NCI-H146 (cell line): ENCODE results near the gene MACC1.
"Not testable (repeated sequence)": the region's sequence is repeated elsewhere in the genome, so short reads cannot be mapped to it uniquely, and the experiment has no call there.

ENCODE experiments used
- DNase-seq: peaks from one replicate; lab custom pipeline; 2025; lab: John Stamatoyannopoulos, UW

The MACC1 gene

GRCh38 chr7:20207811-20208210, 9.4 kb downstream of the MACC1 start:
- DNase-seq: not testable (repeated sequence)

GRCh38 chr7:20206104-20206896, 10.9 kb downstream of the MACC1 start:
- DNase-seq: no peak

- DNase-seq: no peak
Measured at GRCh38 chr7:20203316-20203715, 13.9 kb downstream of the MACC1 start.

- DNase-seq: no peak
Measured at GRCh38 chr7:20201380-20201779, 15.8 kb downstream of the MACC1 start.

GRCh38 chr7:20200971-20201370, 16.2 kb downstream of the MACC1 start:
- no peak for DNase-seq

GRCh38 chr7:20200361-20200760, 16.8 kb downstream of the MACC1 start:
- no peak for DNase-seq

- DNase-seq: peak; percentile 80
Measured at GRCh38 chr7:20199015-20199737, 18.0 kb downstream of the MACC1 start.

GRCh38 chr7:20198260-20198659, 18.9 kb downstream of the MACC1 start:
- peak; percentile 65 for DNase-seq

GRCh38 chr7:20197837-20198236, 19.3 kb downstream of the MACC1 start:
- DNase-seq: peak; percentile 37

GRCh38 chr7:20197125-20197748, 19.9 kb downstream of the MACC1 start:
- DNase-seq: peak; percentile 21

- no peak for DNase-seq
Measured at GRCh38 chr7:20194343-20194995, 22.7 kb downstream of the MACC1 start.

- DNase-seq: no peak
Measured at GRCh38 chr7:20193873-20194272, 23.3 kb downstream of the MACC1 start.

- no peak for DNase-seq
Measured at GRCh38 chr7:20193242-20193777, 23.9 kb downstream of the MACC1 start.

- no peak for DNase-seq
Measured at GRCh38 chr7:20191391-20191869, 25.8 kb downstream of the MACC1 start.

- peak; percentile 72 for DNase-seq
Measured at GRCh38 chr7:20190560-20191390, 26.4 kb downstream of the MACC1 start.

GRCh38 chr7:20189852-20190251, 27.3 kb downstream of the MACC1 start:
- no peak for DNase-seq

- DNase-seq: no peak
Measured at GRCh38 chr7:20188567-20188966, 28.6 kb downstream of the MACC1 start.

GRCh38 chr7:20187850-20188249, 29.3 kb downstream of the MACC1 start:
- DNase-seq: not testable (repeated sequence)

- DNase-seq: no peak
Measured at GRCh38 chr7:20185988-20186387, 31.2 kb downstream of the MACC1 start.

GRCh38 chr7:20183086-20183485, 34.1 kb downstream of the MACC1 start:
- DNase-seq: no peak
